Left lung (tissue), 10 donors: ENCODE results near the gene HEG1. TPM values are rescaled to one million over a fixed set of nuclear protein-coding genes. Genes with fewer than 3 reads are reported as not detected.

ENCODE experiments used
- ATAC-seq: fragments of 200-7000 bp; cut with Tn5 transposase; one replicate; pipeline ENCODE4 v1.9.1; 2020; ENCODE audit warnings: moderate library complexity
- DNase-seq, 4 donors: peaks; one replicate each; pipeline ENCODE4 v3.0.0-alpha.2; 2013 to 2020
- H3K27ac ChIP-seq, 2 donors: fragments of 200-600 bp; sonication (generic) in 1 of 2; one replicate each; pipeline versions ENCODE4 v1.5.0 to v1.8.0; 2020 to 2021
- H3K27me3 ChIP-seq, 2 donors: fragments of 200-600 bp; sonication (generic) in 1 of 2; one replicate each; pipeline versions ENCODE4 v1.5.0 to v1.8.0; 2020 to 2021
- H3K36me3 ChIP-seq, 2 donors: fragments of 200-600 bp; sonication (generic) in 1 of 2; one replicate each; pipeline versions ENCODE4 v1.5.0 to v1.8.0; 2020 to 2021
- H3K4me1 ChIP-seq, 2 donors: fragments of 200-600 bp; one replicate each; pipeline ENCODE4 v1.8.0; 2021
- H3K4me3 ChIP-seq, 2 donors: fragments of 200-600 bp; sonication (generic) in 1 of 2; one replicate each; pipeline versions ENCODE4 v1.5.0 to v1.8.0; 2020 to 2021; ENCODE audit warnings: mild to moderate bottlenecking in 1 of 2
- H3K9me3 ChIP-seq, 2 donors: fragments of 200-600 bp; sonication (generic) in 1 of 2; one replicate each; pipeline versions ENCODE4 v1.5.0 to v1.8.0; 2020 to 2021
- CTCF ChIP-seq, 2 donors: fragments of 200-600 bp; sonication (generic) in 1 of 2; IDR thresholded peaks; one replicate each; pipeline versions ENCODE4 v1.5.0 to v1.8.0; 2021; ENCODE audit warnings: antibody characterized with exemption in 2 of 2
- intact Hi-C, 2 donors: fragments of 100-400 bp; cut with DNase I; formaldehyde crosslinking; loops; one replicate each; pipeline versions ENCODE4 v1.11.2 to v1.14.2; 2022
- polyA plus RNA-seq, 6 donors: library from polyadenylated mRNA; unstranded; fragments of 120-200 nt; gene quantifications; one replicate each; pipeline ENCODE4 v1.2.1, GENCODE V29; 2013; ENCODE audit not compliant: insufficient read length in 6 of 6
- total RNA-seq, 2 donors: library from RNA; stranded (reverse); fragmentation: NEBNext Ultra II Directional; extraction: Animal tissue kit (Norgen Biotek cat#: 25700); gene quantifications; one replicate each; pipeline ENCODE4 v1.2.1, GENCODE V29; 2021
- donor health status: DM: no; HTN: yes; CAD: no.
- donor health status: DM: no; HTN: no; CAD: no.

The HEG1 gene
- total and polyA plus RNA-seq, 8 donors: 43.8 to 132 (median 58.2) TPM

- ATAC-seq (no peak), DNase-seq (no peak)
- H3K4me1 ChIP-seq: no peaks in the 10 kb centered on the region
- TF ChIP-seq CTCF (IDR thresholded peaks at IDR 0.05): no peak
- no peak overlapping the region for H3K4me3 ChIP-seq
- H3K9me3 ChIP-seq: no peaks in the 10 kb centered on the region
- no peak overlapping the region for H3K27ac ChIP-seq
- intact Hi-C loops: no loop called here
- no peaks in the 10 kb centered on the region for H3K27me3 ChIP-seq
- peaks cover 0 to 48% of the 10 kb centered on the region in 2 donors for H3K36me3 ChIP-seq
Observed at GRCh38 chr3:124969963-124970722, 85.7 kb downstream of the HEG1 start.

- DNase-seq: no peak
Observed at GRCh38 chr3:124969190-124969589, 86.6 kb downstream of the HEG1 start.

GRCh38 chr3:124967964-124968363, 87.8 kb downstream of the HEG1 start:
- H3K4me1 ChIP-seq: no peaks in the 10 kb centered on the region
- no peaks in the 10 kb centered on the region for H3K9me3 ChIP-seq
- H3K36me3 ChIP-seq: peaks cover 0 to 33% of the 10 kb centered on the region in 2 donors
- no peak overlapping the region for H3K4me3 ChIP-seq
- no peak for TF ChIP-seq CTCF (IDR thresholded peaks at IDR 0.05)
- ATAC-seq (no peak), DNase-seq (no peak)
- intact Hi-C loops: no loop called here
- no peaks in the 10 kb centered on the region for H3K27me3 ChIP-seq
- H3K27ac ChIP-seq: no peak overlapping the region

More at GRCh38 chr3:124969190-124969589, 86.6 kb downstream of the HEG1 start:
- H3K9me3 ChIP-seq: no peaks in the 10 kb centered on the region
- intact Hi-C loops: no loop called here
- H3K27ac ChIP-seq: no peak overlapping the region
- H3K4me1 ChIP-seq: no peaks in the 10 kb centered on the region
- no peak overlapping the region for H3K4me3 ChIP-seq
- H3K27me3 ChIP-seq: no peaks in the 10 kb centered on the region
- peaks cover 0 to 43% of the 10 kb centered on the region in 2 donors for H3K36me3 ChIP-seq
- no peak for TF ChIP-seq CTCF (IDR thresholded peaks at IDR 0.05)
- ATAC-seq: no peak

- peak; percentile 28 for ATAC-seq
- no peaks in the 10 kb centered on the region for H3K4me1 ChIP-seq
- DNase-seq: no peak
- H3K27ac ChIP-seq: no peak overlapping the region
- H3K4me3 ChIP-seq: no peak overlapping the region
- no peak for TF ChIP-seq CTCF (IDR thresholded peaks at IDR 0.05)
- peaks cover 0 to 24% of the 10 kb centered on the region in 2 donors for H3K36me3 ChIP-seq
- no peaks in the 10 kb centered on the region for H3K9me3 ChIP-seq
- intact Hi-C loops: no loop called here
- H3K27me3 ChIP-seq: no peaks in the 10 kb centered on the region
Observed at GRCh38 chr3:124966521-124967445, 89.0 kb downstream of the HEG1 start.

- ATAC-seq: no peak
- no peaks in the 10 kb centered on the region for H3K4me1 ChIP-seq
- H3K27me3 ChIP-seq: no peaks in the 10 kb centered on the region
- no peak overlapping the region for H3K27ac ChIP-seq
- no peak overlapping the region for H3K4me3 ChIP-seq
- intact Hi-C loops: no loop called here
- H3K9me3 ChIP-seq: no peaks in the 10 kb centered on the region
- peaks cover 0 to 10% of the 10 kb centered on the region in 2 donors for H3K36me3 ChIP-seq
- no peak for TF ChIP-seq CTCF (IDR thresholded peaks at IDR 0.05)
- no peak for DNase-seq
Observed at GRCh38 chr3:124965413-124965812, 90.4 kb downstream of the HEG1 start.
